ENCODE measurements around the gene CLCNKA.

DNA sequence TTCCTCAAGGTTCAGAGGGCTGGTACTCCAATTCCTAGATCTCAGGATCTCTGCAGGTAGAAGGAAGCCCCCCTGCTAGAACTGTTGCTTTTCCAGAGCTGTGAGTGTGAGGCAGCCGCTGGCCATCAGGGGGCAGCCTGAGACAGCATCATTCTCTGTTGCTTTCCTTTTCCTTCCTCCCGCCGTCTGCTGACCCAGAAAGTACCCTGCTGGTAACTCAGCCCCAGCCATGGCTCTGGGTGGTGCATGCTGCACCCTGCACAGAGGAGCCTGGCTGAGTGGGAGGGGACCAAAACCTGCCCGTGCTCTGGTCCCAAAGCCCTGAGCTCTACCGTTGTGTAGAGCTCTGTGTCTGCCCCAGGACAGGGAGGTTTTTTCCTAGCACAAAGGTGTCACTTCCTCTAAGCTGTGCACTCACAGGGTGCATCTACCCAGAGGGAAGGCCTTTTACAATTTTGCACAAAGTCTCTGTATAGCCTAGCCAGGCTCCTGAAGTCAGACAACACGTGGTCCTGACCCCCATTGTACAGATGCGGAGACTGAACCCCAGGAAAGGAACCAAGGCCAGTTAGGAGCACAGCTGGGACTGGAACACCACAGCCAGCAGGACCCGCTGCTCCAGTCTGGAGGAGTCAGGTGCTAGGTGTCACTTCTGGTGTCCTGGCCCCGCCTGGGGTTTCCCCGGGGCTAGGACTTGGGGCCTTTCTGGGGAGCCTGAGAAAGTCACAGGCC, 57.3 kb downstream of the CLCNKA start:
- TF ChIP-seq, protein P1, sequence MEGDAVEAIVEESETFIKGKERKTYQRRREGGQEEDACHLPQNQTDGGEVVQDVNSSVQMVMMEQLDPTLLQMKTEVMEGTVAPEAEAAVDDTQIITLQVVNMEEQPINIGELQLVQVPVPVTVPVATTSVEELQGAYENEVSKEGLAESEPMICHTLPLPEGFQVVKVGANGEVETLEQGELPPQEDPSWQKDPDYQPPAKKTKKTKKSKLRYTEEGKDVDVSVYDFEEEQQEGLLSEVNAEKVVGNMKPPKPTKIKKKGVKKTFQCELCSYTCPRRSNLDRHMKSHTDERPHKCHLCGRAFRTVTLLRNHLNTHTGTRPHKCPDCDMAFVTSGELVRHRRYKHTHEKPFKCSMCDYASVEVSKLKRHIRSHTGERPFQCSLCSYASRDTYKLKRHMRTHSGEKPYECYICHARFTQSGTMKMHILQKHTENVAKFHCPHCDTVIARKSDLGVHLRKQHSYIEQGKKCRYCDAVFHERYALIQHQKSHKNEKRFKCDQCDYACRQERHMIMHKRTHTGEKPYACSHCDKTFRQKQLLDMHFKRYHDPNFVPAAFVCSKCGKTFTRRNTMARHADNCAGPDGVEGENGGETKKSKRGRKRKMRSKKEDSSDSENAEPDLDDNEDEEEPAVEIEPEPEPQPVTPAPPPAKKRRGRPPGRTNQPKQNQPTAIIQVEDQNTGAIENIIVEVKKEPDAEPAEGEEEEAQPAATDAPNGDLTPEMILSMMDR (IDR thresholded peaks at IDR 0.05 in 2 of 3, conservative IDR thresholded peaks at IDR 0.05 in 1 of 3; ENCODE audit: borderline replicate concordance in 1 of 3, insufficient read depth in 1 of 3, low read depth in 2 of 3, low read length in 2 of 3) = peak in 2 of 3 experiments; percentile 93 to 94; a peak in 4 of 6 replicates
- TF ChIP-seq ELF1 (IDR thresholded peaks at IDR 0.05; ENCODE audit: borderline replicate concordance, low read depth) (no peak), SRF (IDR thresholded peaks at IDR 0.05; ENCODE audit: low read depth) (no peak), EZH2 (IDR thresholded peaks at IDR 0.05) (no peak), POLR2A (IDR thresholded peaks at IDR 0.05; ENCODE audit: borderline replicate concordance, extremely low read depth, insufficient read depth, insufficient read length) (no peak), RAD21 (IDR thresholded peaks at IDR 0.05; ENCODE audit: low read depth) (no peak), POLR2AphosphoS5 (IDR thresholded peaks at IDR 0.05; ENCODE audit: low read depth, low read length) (no peak), EGR1 (IDR thresholded peaks at IDR 0.05; ENCODE audit: low read depth) (no peak), YY1 (IDR thresholded peaks at IDR 0.05; ENCODE audit: extremely low read depth, insufficient replicate concordance, low read depth, low read length) (peak; percentile 11), CEBPB (IDR thresholded peaks at IDR 0.05; ENCODE audit: low read depth) (no peak), FOSL1 (IDR thresholded peaks at IDR 0.05; ENCODE audit: low read depth) (no peak)
- TF ChIP-seq, protein P2, sequence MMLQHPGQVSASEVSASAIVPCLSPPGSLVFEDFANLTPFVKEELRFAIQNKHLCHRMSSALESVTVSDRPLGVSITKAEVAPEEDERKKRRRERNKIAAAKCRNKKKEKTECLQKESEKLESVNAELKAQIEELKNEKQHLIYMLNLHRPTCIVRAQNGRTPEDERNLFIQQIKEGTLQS (IDR thresholded peaks at IDR 0.05) = no peak
- TF ChIP-seq, protein P3, sequence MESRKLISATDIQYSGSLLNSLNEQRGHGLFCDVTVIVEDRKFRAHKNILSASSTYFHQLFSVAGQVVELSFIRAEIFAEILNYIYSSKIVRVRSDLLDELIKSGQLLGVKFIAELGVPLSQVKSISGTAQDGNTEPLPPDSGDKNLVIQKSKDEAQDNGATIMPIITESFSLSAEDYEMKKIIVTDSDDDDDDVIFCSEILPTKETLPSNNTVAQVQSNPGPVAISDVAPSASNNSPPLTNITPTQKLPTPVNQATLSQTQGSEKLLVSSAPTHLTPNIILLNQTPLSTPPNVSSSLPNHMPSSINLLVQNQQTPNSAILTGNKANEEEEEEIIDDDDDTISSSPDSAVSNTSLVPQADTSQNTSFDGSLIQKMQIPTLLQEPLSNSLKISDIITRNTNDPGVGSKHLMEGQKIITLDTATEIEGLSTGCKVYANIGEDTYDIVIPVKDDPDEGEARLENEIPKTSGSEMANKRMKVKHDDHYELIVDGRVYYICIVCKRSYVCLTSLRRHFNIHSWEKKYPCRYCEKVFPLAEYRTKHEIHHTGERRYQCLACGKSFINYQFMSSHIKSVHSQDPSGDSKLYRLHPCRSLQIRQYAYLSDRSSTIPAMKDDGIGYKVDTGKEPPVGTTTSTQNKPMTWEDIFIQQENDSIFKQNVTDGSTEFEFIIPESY (IDR thresholded peaks at IDR 0.05; ENCODE audit: extremely low read depth, insufficient replicate concordance, low read length) = no peak
